HG03039 (cell line): ENCODE measurements around the gene CREB3.

Source experiments
- ATAC-seq: cut with Tn5 transposase; IDR thresholded peaks from one replicate; pipeline ENCODE4 v1.9.1; 2021; ENCODE audit warnings: mild to moderate bottlenecking, moderate library complexity; ENCODE audit not compliant: unreplicated experiment

Gene CREB3

GRCh38 chr9:35771943-35772342 is 39.5 kb downstream of the CREB3 start:
- ATAC-seq, result no peak

DNA sequence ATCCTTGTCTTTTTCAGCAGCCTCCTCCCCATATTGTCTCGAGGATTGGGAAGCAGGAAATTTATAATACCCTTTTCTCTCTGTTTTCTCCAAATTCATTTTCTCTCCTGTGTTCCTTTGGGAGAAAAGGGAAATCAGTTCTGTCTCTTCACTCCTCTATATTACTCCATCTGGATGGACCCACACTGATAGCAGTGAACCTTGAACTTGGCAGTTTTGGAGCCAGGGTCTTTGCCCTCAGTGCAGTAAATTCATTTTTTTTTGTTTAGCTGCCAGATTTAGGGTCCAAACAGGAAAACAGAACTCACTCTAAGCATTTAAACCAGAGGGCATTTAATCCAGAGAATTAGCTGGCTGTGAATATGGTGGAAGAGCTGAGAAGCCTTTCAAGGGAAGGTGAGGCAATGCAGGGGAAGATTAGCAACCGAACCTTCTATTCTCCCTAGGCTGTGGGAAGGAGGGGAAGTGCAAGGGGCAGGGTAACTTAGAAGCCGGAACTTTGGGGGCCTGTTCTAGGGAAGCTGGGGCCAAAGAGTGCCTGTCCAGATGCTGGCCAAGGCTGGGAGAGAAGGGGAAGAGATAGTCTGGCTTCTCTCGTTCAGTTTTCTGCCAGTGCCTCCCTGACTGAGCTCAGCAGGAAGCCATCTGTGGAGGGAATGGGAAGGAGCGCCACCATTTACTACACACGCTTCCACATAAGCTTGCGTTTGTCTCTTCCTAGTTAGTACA is 42.6 kb downstream of the CREB3 start:
- no peak for ATAC-seq

DNA sequence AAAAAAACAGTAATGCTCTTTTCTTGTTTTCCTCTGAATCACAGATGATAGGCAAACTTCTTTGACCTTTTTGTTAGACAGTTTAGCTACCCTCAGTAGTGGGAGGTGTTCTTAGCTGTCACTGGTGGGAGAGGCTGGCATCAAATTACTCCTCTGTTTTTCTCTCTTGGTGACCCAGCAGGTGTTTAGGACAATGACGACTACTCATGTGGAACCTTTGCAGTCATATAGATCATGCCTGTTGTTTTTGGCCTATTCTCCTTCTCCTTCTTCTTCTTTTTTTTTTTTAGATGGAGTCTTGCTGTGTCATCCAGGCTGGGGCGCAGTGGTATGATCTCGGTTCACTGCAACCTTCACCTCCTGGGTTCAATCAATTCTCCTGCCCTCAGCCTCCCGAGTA is 43.6 kb downstream of the CREB3 start:
- no peak for ATAC-seq

- ATAC-seq, result no peak
These were observed 46.0 kb downstream of the CREB3 start for GRCh38 chr9:35778496-35778895.

GRCh38 chr9:35781066-35781465 is 48.6 kb downstream of the CREB3 start:
- ATAC-seq, result no peak

DNA sequence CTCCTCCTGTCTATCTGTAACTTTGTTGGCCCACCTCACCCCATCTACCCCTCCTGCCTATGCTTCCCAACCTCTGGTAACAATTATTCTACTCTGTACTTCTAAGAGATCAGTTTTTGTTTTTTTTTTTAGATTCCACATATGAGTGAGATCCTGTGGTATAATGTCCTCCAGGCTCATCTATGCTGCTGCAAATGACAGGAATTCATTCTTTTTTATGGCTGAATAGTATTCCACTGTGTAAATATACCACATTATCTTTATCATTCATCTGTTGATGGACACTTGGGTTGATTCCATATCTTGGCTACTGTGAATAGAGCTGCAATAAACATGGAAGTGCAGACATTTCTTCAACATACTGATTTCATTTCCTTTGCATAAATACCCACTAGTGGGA is 51.0 kb downstream of the CREB3 start:
- no peak for ATAC-seq
